GM13976 (cell line): ENCODE measurements around the gene KCNJ9.

Experiments
- DNase-seq: peaks from one replicate; pipeline ENCODE4 v3.0.0; 2012; ENCODE audit warnings: low spot score
- in situ Hi-C: fragments of 300-500 bp; cut with MboI; formaldehyde crosslinking; loops from one replicate; pipeline ENCODE4 v1.12.0; 2022; ENCODE audit warnings: low sequenced_read_pairs, mixed read lengths, inconsistent platforms; ENCODE audit not compliant: unreplicated experiment
- TF ChIP-seq, protein P1 (sequence below): IDR thresholded peaks from 2 replicates; pipeline ENCODE4 v1.5.1; 2012; ENCODE audit warnings: borderline replicate concordance, mild to moderate bottlenecking; ENCODE audit not compliant: insufficient read depth; ENCODE audit errors: extremely low read depth, missing control alignments, control extremely low read depth

Gene KCNJ9

DNA sequence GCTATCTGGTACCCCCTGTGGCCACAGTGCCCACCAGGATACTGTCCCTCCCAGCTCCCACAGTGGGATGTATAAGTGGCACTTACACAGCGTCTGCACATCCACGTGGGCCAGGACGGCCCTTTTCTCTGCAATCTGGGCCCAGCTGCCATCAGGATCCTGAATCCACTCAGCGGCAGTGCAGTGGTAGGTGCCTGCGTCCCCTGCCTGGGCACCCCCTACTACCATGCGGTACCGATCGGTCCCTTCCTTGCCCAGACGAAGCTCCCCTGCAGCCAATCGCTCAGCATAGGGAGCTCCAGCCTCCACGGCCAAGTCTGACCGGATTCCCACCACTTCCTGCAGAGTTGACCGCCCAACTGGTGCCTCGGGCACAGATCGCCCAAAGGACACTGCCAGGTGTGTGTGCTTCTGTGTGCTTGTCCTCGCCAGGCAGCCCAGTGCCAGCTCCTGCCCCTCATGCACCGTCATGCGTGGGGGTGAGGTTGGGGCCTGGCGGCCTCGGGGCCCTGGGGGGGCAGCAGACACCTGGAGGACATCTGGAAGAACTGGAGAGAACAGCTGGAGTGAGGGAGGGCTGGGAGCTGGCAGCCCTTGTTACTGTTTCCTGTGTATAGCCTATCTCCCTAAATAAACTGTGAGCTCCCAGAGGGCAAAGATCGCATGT is 12.4 kb downstream of the KCNJ9 start:
- TF ChIP-seq, protein P1, sequence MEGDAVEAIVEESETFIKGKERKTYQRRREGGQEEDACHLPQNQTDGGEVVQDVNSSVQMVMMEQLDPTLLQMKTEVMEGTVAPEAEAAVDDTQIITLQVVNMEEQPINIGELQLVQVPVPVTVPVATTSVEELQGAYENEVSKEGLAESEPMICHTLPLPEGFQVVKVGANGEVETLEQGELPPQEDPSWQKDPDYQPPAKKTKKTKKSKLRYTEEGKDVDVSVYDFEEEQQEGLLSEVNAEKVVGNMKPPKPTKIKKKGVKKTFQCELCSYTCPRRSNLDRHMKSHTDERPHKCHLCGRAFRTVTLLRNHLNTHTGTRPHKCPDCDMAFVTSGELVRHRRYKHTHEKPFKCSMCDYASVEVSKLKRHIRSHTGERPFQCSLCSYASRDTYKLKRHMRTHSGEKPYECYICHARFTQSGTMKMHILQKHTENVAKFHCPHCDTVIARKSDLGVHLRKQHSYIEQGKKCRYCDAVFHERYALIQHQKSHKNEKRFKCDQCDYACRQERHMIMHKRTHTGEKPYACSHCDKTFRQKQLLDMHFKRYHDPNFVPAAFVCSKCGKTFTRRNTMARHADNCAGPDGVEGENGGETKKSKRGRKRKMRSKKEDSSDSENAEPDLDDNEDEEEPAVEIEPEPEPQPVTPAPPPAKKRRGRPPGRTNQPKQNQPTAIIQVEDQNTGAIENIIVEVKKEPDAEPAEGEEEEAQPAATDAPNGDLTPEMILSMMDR: no peak
- in situ Hi-C loops: loop anchor here (10.0 kb wide), 1 partner anchor 281 kb away; no protein-coding TSS in a partner anchor
- no peak for DNase-seq

DNA sequence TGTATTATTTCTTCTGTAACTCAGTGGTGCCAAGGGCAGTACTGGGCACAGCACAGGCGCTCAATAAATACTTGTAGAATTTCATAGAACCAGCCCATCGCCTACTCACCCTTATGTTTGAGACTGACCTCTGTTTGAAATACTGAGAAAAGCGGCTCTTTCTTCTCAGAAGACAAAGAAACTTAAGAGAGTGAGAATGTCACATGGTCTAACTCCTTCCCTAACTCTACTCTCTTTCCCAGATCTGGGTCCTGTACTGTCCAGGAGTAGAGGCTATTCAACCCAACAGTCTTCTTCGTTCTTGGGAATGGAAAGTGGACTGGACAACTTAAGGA is 12.9 kb downstream of the KCNJ9 start:
- in situ Hi-C loops: loop anchor here (10.0 kb wide), 1 partner anchor 281 kb away; no protein-coding TSS in a partner anchor
- TF ChIP-seq, protein P1: no peak
- DNase-seq: no peak

DNA sequence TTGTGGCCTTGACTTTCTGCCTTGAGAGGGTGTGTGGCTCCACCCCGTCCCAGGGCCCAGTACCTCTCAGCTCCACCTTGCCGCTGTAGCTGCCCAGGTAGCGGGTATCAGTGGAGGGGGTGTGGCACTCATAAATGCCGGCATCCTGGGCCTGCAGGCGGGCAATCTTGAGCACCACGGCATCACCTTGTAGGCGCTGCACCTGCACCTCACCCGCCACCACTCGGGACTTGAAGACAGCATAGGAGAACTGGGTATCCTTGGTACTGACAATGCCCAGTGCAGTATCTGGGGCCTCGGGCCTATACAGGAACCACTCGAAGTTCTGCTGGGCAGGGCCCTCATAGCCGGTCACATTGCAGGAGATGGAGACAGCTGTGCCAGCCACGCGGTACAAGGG is 13.5 kb downstream of the KCNJ9 start:
- no peak for DNase-seq
- TF ChIP-seq, protein P1: no peak
- in situ Hi-C loops: loop anchor here (10.0 kb wide), 1 partner anchor 280 kb away; no protein-coding TSS in a partner anchor

- TF ChIP-seq, protein P1: no peak
- DNase-seq: no peak
- in situ Hi-C loops: loop anchor here (10.0 kb wide), 1 partner anchor 279 kb away; no protein-coding TSS in a partner anchor
Measured at GRCh38 chr1:160095382-160096105, 14.2 kb downstream of the KCNJ9 start.

- TF ChIP-seq, protein P1: no peak
- DNase-seq: no peak
- in situ Hi-C loops: loop anchor here (10.0 kb wide), 1 partner anchor 278 kb away; no protein-coding TSS in a partner anchor
Measured at GRCh38 chr1:160096274-160097116, 15.2 kb downstream of the KCNJ9 start.
